HG03432 (cell line): ENCODE data around the gene AHCTF1.
A peak's percentile ranks its signal among the peaks of the same experiment; 100 is the strongest.
"Not testable (repeated sequence)": the region's sequence is repeated elsewhere in the genome, so short reads cannot be mapped to it uniquely, and the experiment has no call there.

ENCODE experiments used
- ATAC-seq: cut with Tn5 transposase; IDR thresholded peaks from one replicate; pipeline ENCODE4 v1.9.1; 2021; ENCODE audit warnings: mild to moderate bottlenecking, moderate library complexity; ENCODE audit not compliant: unreplicated experiment

AHCTF1 gene

GRCh38 chr1:246923900-246924299, 7.8 kb downstream of the AHCTF1 start:
- no peak for ATAC-seq

GRCh38 chr1:246923482-246923881, 8.3 kb downstream of the AHCTF1 start:
- no peak for ATAC-seq

GRCh38 chr1:246921481-246921880, 10.3 kb downstream of the AHCTF1 start:
- ATAC-seq: no peak

- ATAC-seq: no peak
These were observed 11.8 kb downstream of the AHCTF1 start for GRCh38 chr1:246919902-246920301.

GRCh38 chr1:246916026-246916923, 15.5 kb downstream of the AHCTF1 start:
- not testable (repeated sequence) for ATAC-seq

GRCh38 chr1:246907472-246907871, 24.3 kb downstream of the AHCTF1 start:
- peak; percentile 56 for ATAC-seq

GRCh38 chr1:246906833-246907232, 24.9 kb downstream of the AHCTF1 start:
- no peak for ATAC-seq

- ATAC-seq: no peak
These were observed 29.9 kb downstream of the AHCTF1 start for GRCh38 chr1:246901874-246902273.

- ATAC-seq: no peak
These were observed 34.4 kb downstream of the AHCTF1 start for GRCh38 chr1:246897302-246897701.

GRCh38 chr1:246893191-246893939, 38.4 kb downstream of the AHCTF1 start:
- peak; percentile 78 for ATAC-seq

- ATAC-seq: no peak
These were observed 40.6 kb downstream of the AHCTF1 start for GRCh38 chr1:246891105-246891504.

- ATAC-seq: no peak
These were observed 43.2 kb downstream of the AHCTF1 start for GRCh38 chr1:246888522-246888921.

- not testable (repeated sequence) for ATAC-seq
These were observed 46.4 kb downstream of the AHCTF1 start for GRCh38 chr1:246885389-246885788.

GRCh38 chr1:246878551-246878950, 53.2 kb downstream of the AHCTF1 start:
- no peak for ATAC-seq

- no peak for ATAC-seq
These were observed 55.3 kb downstream of the AHCTF1 start for GRCh38 chr1:246876431-246876830.

- ATAC-seq: peak; percentile 82
These were observed 56.4 kb downstream of the AHCTF1 start for GRCh38 chr1:246875041-246876026.

- ATAC-seq: no peak
These were observed 65.8 kb downstream of the AHCTF1 start for GRCh38 chr1:246865921-246866320.

GRCh38 chr1:246863791-246864190, 68.0 kb downstream of the AHCTF1 start:
- ATAC-seq: not testable (repeated sequence)

- ATAC-seq: no peak
These were observed 71.3 kb downstream of the AHCTF1 start for GRCh38 chr1:246860401-246860800.

- ATAC-seq: no peak
These were observed 75.4 kb downstream of the AHCTF1 start for GRCh38 chr1:246856371-246856770.

GRCh38 chr1:246850640-246851039, 81.1 kb downstream of the AHCTF1 start:
- not testable (repeated sequence) for ATAC-seq
